Endometrial microvascular endothelial cells (primary cell): ENCODE measurements around the gene CDH23. TPM values are rescaled to one million over a fixed set of nuclear protein-coding genes. Genes with fewer than 3 reads are reported as not detected.

Source experiments
- in situ Hi-C: cut with HindIII; loops from 2 replicates; pipeline ENCODE4 v1.10.0; 2017; ENCODE audit warnings: low sequenced_read_pairs, low pct_unique_long_range_greater_than_20kb; ENCODE audit errors: inconsistent ontology term
- total RNA-seq: library from RNA; depleted of rRNA; stranded (reverse); fragments of >200 nt; gene quantifications from one replicate; pipeline ENCODE4 v1.2.3, GENCODE V29; 2015; ENCODE audit errors: inconsistent ontology term

CDH23 gene
- total RNA-seq, 1 donor from 2014 or later, result 0.09 TPM

GRCh38 chr10:71835671-71836595 is 439.2 kb downstream of the CDH23 start:
- in situ Hi-C loops, result no loop called here

GRCh38 chr10:71836596-71836974 is 439.9 kb downstream of the CDH23 start:
- in situ Hi-C loops, result no loop called here

- in situ Hi-C loops, result no loop called here
These were observed 440.5 kb downstream of the CDH23 start for GRCh38 chr10:71837098-71837827.

- in situ Hi-C loops, result no loop called here
These were observed 441.8 kb downstream of the CDH23 start for GRCh38 chr10:71838264-71839211.

DNA sequence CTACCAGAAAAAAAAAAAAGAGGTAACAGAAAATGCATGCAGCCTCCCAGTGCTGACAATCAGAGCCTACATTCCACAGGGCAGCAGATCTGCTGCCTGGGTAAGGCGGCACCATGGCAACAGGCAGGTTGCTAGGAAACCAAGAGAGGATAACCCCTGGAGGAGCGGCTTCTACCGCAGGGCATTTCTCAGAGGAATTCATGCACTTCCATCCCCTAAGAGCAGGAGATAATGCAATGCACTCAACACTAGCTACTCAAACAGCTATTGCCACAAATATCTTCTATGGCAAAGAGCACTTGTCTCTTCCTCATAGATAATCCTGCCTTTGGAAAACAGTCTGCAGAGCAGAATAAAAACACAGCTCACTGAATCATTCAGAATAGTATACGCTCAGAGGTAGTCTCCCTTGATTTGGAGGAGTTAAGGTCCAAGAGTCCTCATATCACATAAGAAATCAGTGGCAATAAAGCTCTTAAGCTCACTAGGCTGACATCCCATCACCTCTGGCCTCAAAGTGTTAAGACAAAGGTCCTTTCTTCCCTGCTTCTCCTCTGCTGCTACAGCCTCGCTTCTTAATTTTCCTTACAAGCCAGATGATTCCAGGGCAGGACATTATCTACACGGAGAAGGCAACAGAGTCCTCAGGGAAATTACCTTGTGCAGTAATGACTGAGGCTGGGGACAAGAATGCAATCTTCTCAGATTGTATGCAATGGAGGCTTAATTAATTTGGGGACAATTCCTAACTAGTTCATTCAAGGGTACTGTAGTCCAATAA is 443.6 kb downstream of the CDH23 start:
- in situ Hi-C loops, result no loop called here

DNA sequence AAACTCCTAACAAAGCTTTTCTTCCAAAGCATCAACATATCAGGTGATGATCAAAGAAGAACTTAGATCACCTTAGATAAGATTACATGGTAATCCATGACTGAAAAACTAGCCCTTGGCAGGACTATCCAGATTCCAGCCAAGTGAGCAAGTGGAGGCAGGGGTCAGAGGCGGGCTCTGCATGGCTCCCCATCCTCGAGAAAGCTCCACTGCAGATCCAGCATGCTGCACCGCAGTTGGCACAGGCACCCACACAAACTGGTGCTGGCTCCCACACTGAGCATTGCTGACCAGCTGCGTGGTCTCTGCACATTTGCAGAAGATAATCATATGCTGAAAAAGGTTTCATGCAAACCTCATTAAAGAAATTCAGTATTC is 444.2 kb downstream of the CDH23 start:
- in situ Hi-C loops, result no loop called here

GRCh38 chr10:71842422-71842821 is 445.7 kb downstream of the CDH23 start:
- in situ Hi-C loops, result no loop called here

- in situ Hi-C loops, result no loop called here
These were observed 446.4 kb downstream of the CDH23 start for GRCh38 chr10:71842856-71843686.

- in situ Hi-C loops, result no loop called here
These were observed 447.4 kb downstream of the CDH23 start for GRCh38 chr10:71844084-71844483.

GRCh38 chr10:71844695-71845094 is 448.0 kb downstream of the CDH23 start:
- in situ Hi-C loops, result no loop called here

DNA sequence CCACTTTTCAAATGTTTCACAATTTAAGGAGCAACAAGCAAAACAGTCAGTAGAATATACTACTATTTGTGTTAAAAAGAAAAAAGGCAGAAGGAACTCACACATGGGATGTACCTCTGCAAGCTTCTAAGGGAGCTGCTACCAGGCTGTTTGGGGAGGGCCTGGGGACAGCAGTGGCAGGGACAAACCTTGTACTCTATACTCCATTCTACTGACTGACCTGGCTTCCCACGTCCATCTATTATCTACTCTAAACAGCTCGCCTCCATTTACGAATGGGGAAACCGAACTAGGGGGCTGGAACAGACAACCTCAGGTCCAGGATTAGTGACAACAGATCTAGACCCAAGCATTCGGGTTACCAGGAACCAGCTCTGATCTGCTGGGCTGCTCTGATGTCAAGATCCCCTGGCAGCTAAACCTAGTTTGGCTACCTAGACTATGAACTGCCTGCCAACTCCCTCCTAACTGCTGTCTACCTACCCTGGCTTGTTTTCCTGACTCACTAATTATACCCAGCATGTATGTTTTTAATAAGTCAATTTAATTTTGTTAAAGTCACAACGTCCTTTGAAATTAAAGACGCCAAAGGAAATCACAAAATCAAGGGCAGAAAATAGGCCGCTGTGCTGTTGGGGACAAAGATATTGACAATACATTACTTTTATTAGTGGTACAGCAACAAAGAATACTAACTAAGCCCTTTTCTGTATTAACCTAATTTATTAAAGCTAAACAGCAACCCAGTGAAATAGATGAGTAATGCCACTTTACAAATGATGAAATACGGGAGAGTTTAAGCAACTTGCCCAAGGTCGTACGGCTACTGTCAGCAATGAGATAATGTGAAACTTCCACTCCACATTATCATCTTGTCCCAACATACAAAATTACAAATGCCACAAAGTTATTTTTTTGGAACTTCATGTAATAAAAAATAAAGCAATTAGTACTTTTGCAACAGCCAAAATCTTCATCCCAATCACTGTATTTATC is 449.0 kb downstream of the CDH23 start:
- in situ Hi-C loops, result no loop called here

DNA sequence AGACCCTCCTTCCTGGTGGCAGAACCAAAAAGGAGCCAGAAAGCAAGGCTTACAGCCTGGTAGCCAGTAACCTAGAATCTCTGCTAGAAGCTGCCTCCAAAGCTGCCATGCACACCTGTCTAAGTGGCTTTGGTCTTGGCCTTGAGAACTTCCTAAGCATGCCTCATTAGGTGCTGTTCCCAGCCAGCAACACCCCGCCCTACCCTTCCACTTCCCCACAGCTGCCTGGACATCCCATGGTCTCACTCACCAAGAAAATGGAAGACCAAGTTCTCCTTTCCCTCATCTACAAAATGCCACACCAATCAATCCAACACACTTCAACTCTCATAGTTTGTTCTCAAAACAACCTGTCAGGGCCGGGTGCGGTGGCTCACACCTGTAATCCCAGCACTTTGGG is 450.1 kb downstream of the CDH23 start:
- in situ Hi-C loops, result no loop called here

DNA sequence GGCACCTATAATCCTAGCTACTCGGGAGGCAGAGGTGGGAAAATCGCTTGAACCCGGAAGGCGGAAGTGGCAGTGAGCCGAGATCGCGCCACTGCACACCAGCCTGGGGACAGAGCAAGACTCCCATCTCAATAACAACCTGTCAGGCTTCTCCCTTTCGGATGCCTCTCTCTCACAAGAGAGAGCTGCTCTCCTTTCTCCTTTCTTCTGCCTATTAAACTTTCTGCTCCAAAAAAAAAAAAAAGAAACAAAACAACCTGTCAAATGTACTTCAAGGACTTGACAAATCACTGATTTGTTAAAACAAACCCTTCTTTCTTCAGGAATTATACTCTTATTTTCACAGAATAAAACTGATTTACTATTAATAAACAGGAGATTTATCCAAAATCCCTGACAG is 450.7 kb downstream of the CDH23 start:
- in situ Hi-C loops, result no loop called here

DNA sequence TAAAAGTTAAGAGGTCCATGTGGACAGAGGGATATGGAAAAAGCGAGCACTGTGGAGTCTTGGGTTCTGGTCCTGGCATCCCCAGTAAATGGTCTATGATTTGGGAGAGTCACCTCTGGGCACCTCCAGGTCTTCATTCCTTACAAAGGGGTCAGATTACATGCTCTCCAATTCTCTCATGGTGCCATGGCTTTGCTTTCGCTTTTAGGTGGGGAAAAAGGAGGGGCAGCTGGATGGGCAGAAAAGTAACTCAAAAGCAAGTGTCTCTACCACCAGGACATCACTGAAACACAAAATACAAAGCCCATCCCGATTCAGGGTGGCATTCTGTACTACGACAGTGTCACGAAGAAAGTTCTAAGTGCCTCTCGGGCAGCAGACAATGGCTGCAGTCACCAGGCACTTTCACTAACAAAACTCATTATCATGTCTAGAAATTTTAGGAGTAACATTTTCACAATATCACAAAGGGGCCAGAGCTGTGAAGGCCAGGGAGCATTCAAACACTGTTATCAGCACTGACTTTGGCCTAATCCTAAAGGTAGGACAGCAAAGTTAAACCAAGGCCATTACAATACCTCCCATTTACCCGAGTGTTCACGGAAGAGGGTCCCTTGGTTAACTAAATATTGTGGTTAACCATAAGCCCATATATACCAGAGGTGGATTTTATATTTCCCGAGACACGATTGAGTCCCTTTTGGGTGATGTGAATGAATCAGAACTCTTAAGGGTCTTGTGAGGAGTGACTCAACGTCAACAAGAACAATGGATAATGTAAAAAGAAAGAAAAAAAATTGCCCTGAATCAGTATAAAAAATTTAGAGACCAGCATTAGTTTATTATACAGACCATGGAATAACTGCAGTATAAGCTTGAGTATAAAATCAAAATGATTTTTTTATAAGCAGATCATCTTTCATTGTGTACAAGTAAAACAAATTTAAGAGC is 451.9 kb downstream of the CDH23 start:
- in situ Hi-C loops, result no loop called here

- in situ Hi-C loops, result no loop called here
These were observed 452.8 kb downstream of the CDH23 start for GRCh38 chr10:71849461-71849908.
